Measurements from ENCODE around the gene OR6B1. TPM values are rescaled to one million over a fixed set of nuclear protein-coding genes. Genes with fewer than 3 reads are reported as not detected.

The OR6B1 gene
- total and polyA plus RNA-seq, 2 of the 8 experiments (the other 6 are each of a cell fraction or from before 2014, with no cell fraction given): not detected

GRCh38 chr7:143973870-143974416 is 26.2 kb upstream of the OR6B1 start (continued):
- TF ChIP-seq CHD7 (IDR thresholded peaks at IDR 0.05; ENCODE audit: insufficient replicate concordance, low read length) (no peak), SAP30 (IDR thresholded peaks at IDR 0.05; ENCODE audit: insufficient read depth, insufficient replicate concordance, low read length) (no peak), E2F6 (IDR thresholded peaks at IDR 0.05) (no peak), CHD1 (IDR thresholded peaks at IDR 0.05; ENCODE audit: low read depth, low read length) (no peak), MAFK (IDR thresholded peaks at IDR 0.05; ENCODE audit: low read depth, low read length) (no peak)

All from H1 (cell line).